ENCODE measurements around the gene APLP2. TPM values are rescaled to one million over a fixed set of nuclear protein-coding genes. Genes with fewer than 3 reads are reported as not detected.
A peak's percentile ranks its signal among the peaks of the same experiment; 100 is the strongest.
"Not testable (repeated sequence)": the region's sequence is repeated elsewhere in the genome, so short reads cannot be mapped to it uniquely, and the experiment has no call there.

APLP2 gene
- total RNA-seq, 2 donors from 2014 or later = 37.9 to 56.2 TPM

- H3K27ac Mint-ChIP-seq = no peak overlapping the region
- no peaks in the 10 kb centered on the region for H3K36me3 Mint-ChIP-seq
- no peak for ATAC-seq
These were observed 32.9 kb downstream of the APLP2 start for GRCh38 chr11:130102301-130103249.

GRCh38 chr11:130103296-130103814 lies 33.7 kb downstream of the APLP2 start:
- H3K4me1 Mint-ChIP-seq (ENCODE audit: low read depth in 2 of 2) = peaks cover 10 to 20% of the 10 kb centered on the region in 2 donors
- no peaks in the 10 kb centered on the region for H3K27me3 Mint-ChIP-seq
- no peaks in the 10 kb centered on the region for H3K36me3 Mint-ChIP-seq
- ATAC-seq = peak in 1 of 2 donors; percentile 36
- DNase-seq (ENCODE audit: low spot score) = no peak
- no peaks in the 10 kb centered on the region for H3K9me3 Mint-ChIP-seq
- H3K27ac Mint-ChIP-seq = no peak overlapping the region
- no peak overlapping the region for H3K4me3 Mint-ChIP-seq

More at GRCh38 chr11:130102301-130103249, 32.9 kb downstream of the APLP2 start:
- DNase-seq (ENCODE audit: low spot score) = no peak
- H3K4me3 Mint-ChIP-seq = no peak overlapping the region
- H3K4me1 Mint-ChIP-seq (ENCODE audit: low read depth in 2 of 2) = peaks cover 10 to 18% of the 10 kb centered on the region in 2 donors
- no peaks in the 10 kb centered on the region for H3K27me3 Mint-ChIP-seq
- H3K9me3 Mint-ChIP-seq = no peaks in the 10 kb centered on the region

- Mint-ChIP-seq H3K4me3 (no peak overlapping the region), H3K27ac (no peak overlapping the region), H3K36me3 (peaks cover 8% of the 10 kb centered on the region), H3K4me1 (ENCODE audit: low read depth in 2 of 2) (peaks cover 18 to 32% of the 10 kb centered on the region in 2 donors), H3K9me3 (no peaks in the 10 kb centered on the region), H3K27me3 (no peaks in the 10 kb centered on the region)
- ATAC-seq = no peak
- DNase-seq (ENCODE audit: low spot score) = no peak
These were observed 36.7 kb downstream of the APLP2 start for GRCh38 chr11:130106381-130106780.

GRCh38 chr11:130108671-130109070 lies 39.0 kb downstream of the APLP2 start:
- H3K4me1 Mint-ChIP-seq (ENCODE audit: low read depth in 2 of 2) = peaks cover 30 to 38% of the 10 kb centered on the region in 2 donors
- not testable (repeated sequence) for H3K27me3 Mint-ChIP-seq; ATAC-seq; H3K27ac Mint-ChIP-seq; H3K4me3 Mint-ChIP-seq; H3K9me3 Mint-ChIP-seq; DNase-seq (ENCODE audit: low spot score)
- H3K36me3 Mint-ChIP-seq = peaks cover 15% of the 10 kb centered on the region

- DNase-seq (ENCODE audit: low spot score) = no peak
- H3K4me1 Mint-ChIP-seq (ENCODE audit: low read depth in 2 of 2) = peaks cover 30 to 41% of the 10 kb centered on the region in 2 donors
- no peak overlapping the region for H3K27ac Mint-ChIP-seq
- H3K36me3 Mint-ChIP-seq = peaks cover 22% of the 10 kb centered on the region
- ATAC-seq = no peak
- H3K4me3 Mint-ChIP-seq = no peak overlapping the region
- no peaks in the 10 kb centered on the region for H3K9me3 Mint-ChIP-seq
- no peaks in the 10 kb centered on the region for H3K27me3 Mint-ChIP-seq
These were observed 39.7 kb downstream of the APLP2 start for GRCh38 chr11:130109386-130109785.

- peaks cover 23% of the 10 kb centered on the region for H3K36me3 Mint-ChIP-seq
These were observed 40.8 kb downstream of the APLP2 start for GRCh38 chr11:130110339-130111108.

GRCh38 chr11:130112071-130112830 lies 42.6 kb downstream of the APLP2 start:
- no peaks in the 10 kb centered on the region for H3K9me3 Mint-ChIP-seq

More at GRCh38 chr11:130110339-130111108, 40.8 kb downstream of the APLP2 start:
- H3K27ac Mint-ChIP-seq = no peak overlapping the region
- no peak for ATAC-seq
- H3K9me3 Mint-ChIP-seq = no peaks in the 10 kb centered on the region
- no peaks in the 10 kb centered on the region for H3K27me3 Mint-ChIP-seq
- peak overlapping the region; percentile 22 for H3K4me3 Mint-ChIP-seq
- no peak for DNase-seq (ENCODE audit: low spot score)
- peaks cover 30 to 41% of the 10 kb centered on the region in 2 donors for H3K4me1 Mint-ChIP-seq (ENCODE audit: low read depth in 2 of 2)

GRCh38 chr11:130114281-130114680 lies 44.6 kb downstream of the APLP2 start:
- Mint-ChIP-seq H3K27me3 (no peaks in the 10 kb centered on the region), H3K4me3 (no peak overlapping the region), H3K9me3 (no peaks in the 10 kb centered on the region), H3K4me1 (ENCODE audit: low read depth in 2 of 2) (peaks cover 40 to 45% of the 10 kb centered on the region in 2 donors), H3K27ac (no peak overlapping the region), H3K36me3 (peaks cover 23% of the 10 kb centered on the region)
- ATAC-seq (no peak), DNase-seq (ENCODE audit: low spot score) (no peak)

More at GRCh38 chr11:130112071-130112830, 42.6 kb downstream of the APLP2 start:
- DNase-seq (ENCODE audit: low spot score) = no peak
- no peak overlapping the region for H3K4me3 Mint-ChIP-seq
- no peak for ATAC-seq
- no peak overlapping the region for H3K27ac Mint-ChIP-seq
- H3K36me3 Mint-ChIP-seq = peaks cover 23% of the 10 kb centered on the region
- no peaks in the 10 kb centered on the region for H3K27me3 Mint-ChIP-seq
- peaks cover 25 to 37% of the 10 kb centered on the region in 2 donors for H3K4me1 Mint-ChIP-seq (ENCODE audit: low read depth in 2 of 2)

GRCh38 chr11:130114726-130115125 lies 45.0 kb downstream of the APLP2 start:
- ATAC-seq (no peak), DNase-seq (ENCODE audit: low spot score) (no peak)
- Mint-ChIP-seq H3K4me3 (no peak overlapping the region), H3K27ac (no peak overlapping the region), H3K9me3 (no peaks in the 10 kb centered on the region), H3K27me3 (no peaks in the 10 kb centered on the region), H3K36me3 (peaks cover 23% of the 10 kb centered on the region), H3K4me1 (ENCODE audit: low read depth in 2 of 2) (peaks cover 45 to 47% of the 10 kb centered on the region in 2 donors)

GRCh38 chr11:130115218-130115617 lies 45.5 kb downstream of the APLP2 start:
- Mint-ChIP-seq H3K27me3 (no peaks in the 10 kb centered on the region), H3K4me1 (ENCODE audit: low read depth in 2 of 2) (peaks cover 45 to 49% of the 10 kb centered on the region in 2 donors), H3K36me3 (peaks cover 21% of the 10 kb centered on the region), H3K4me3 (no peak overlapping the region), H3K27ac (no peak overlapping the region), H3K9me3 (no peaks in the 10 kb centered on the region)
- no peak for DNase-seq (ENCODE audit: low spot score)
- ATAC-seq = no peak

GRCh38 chr11:130118165-130118564 lies 48.5 kb downstream of the APLP2 start:
- DNase-seq (ENCODE audit: low spot score) (no peak), ATAC-seq (peak; percentile 46 to 72)
- Mint-ChIP-seq H3K4me3 (peak overlapping the region; percentile 54), H3K27me3 (no peaks in the 10 kb centered on the region), H3K36me3 (peaks cover 21% of the 10 kb centered on the region), H3K27ac (no peak overlapping the region), H3K9me3 (no peaks in the 10 kb centered on the region), H3K4me1 (ENCODE audit: low read depth in 2 of 2) (peaks cover 30 to 41% of the 10 kb centered on the region in 2 donors)

GRCh38 chr11:130118636-130119387 lies 49.1 kb downstream of the APLP2 start:
- H3K27me3 Mint-ChIP-seq = no peaks in the 10 kb centered on the region
- H3K36me3 Mint-ChIP-seq = peaks cover 24% of the 10 kb centered on the region
- no peaks in the 10 kb centered on the region for H3K9me3 Mint-ChIP-seq
- H3K27ac Mint-ChIP-seq = peak overlapping the region in 1 of 2 donors; percentile 20
- ATAC-seq (peak; percentile 84 to 85), DNase-seq (ENCODE audit: low spot score) (peak; percentile 65)
- peak overlapping the region; percentile 54 for H3K4me3 Mint-ChIP-seq
- peaks cover 33 to 44% of the 10 kb centered on the region in 2 donors for H3K4me1 Mint-ChIP-seq (ENCODE audit: low read depth in 2 of 2)

All from natural killer cell treated with Interleukin-12 subunit alpha and Interleukin-12 subunit beta and Interleukin-15 and Interleukin-18, amount 100 ng/mL, for 72 hours (primary cell).